NCI-H774 (cell line): Measurements from ENCODE around the gene COL26A1.
"Not testable (repeated sequence)": the region's sequence is repeated elsewhere in the genome, so short reads cannot be mapped to it uniquely, and the experiment has no call there.

Source experiments
- DNase-seq: peaks from one replicate; lab custom pipeline; 2025; lab: John Stamatoyannopoulos, UW

The COL26A1 gene

GRCh38 chr7:101362334-101363195 is at the start of gene COL26A1:
TSS of gene COL26A1 (plus strand) at chr7:101362875. CDS start at chr7:101363033, 158 bp downstream.
- no peak for DNase-seq

GRCh38 chr7:101315336-101315735 is 47.3 kb upstream of the COL26A1 start:
- DNase-seq: no peak

- DNase-seq: no peak
Measured at GRCh38 chr7:101319401-101319800, 43.3 kb upstream of the COL26A1 start.

GRCh38 chr7:101321491-101322401 is 40.9 kb upstream of the COL26A1 start, which contains the start of gene IFT22:
TSS of gene IFT22 (minus strand) at chr7:101321812. CDS start at chr7:101321709, 103 bp downstream.
- DNase-seq: peak; percentile 94

- DNase-seq: no peak
Measured at GRCh38 chr7:101328159-101328558, 34.5 kb upstream of the COL26A1 start.

- DNase-seq: no peak
Measured at GRCh38 chr7:101330011-101330484, 32.6 kb upstream of the COL26A1 start.

GRCh38 chr7:101332026-101332425 is 30.6 kb upstream of the COL26A1 start:
- no peak for DNase-seq

GRCh38 chr7:101333912-101334311 is 28.8 kb upstream of the COL26A1 start:
- no peak for DNase-seq

- DNase-seq: no peak
Measured at GRCh38 chr7:101340379-101340778, 22.3 kb upstream of the COL26A1 start.

GRCh38 chr7:101342892-101343291 is 19.8 kb upstream of the COL26A1 start:
- DNase-seq: no peak

- DNase-seq: no peak
Measured at GRCh38 chr7:101347477-101347876, 15.2 kb upstream of the COL26A1 start.

GRCh38 chr7:101348456-101349067 is 14.1 kb upstream of the COL26A1 start:
- DNase-seq: not testable (repeated sequence)

- DNase-seq: not testable (repeated sequence)
Measured at GRCh38 chr7:101349300-101349699, 13.4 kb upstream of the COL26A1 start.

GRCh38 chr7:101352920-101353308 is 9.8 kb upstream of the COL26A1 start:
- DNase-seq: no peak

- DNase-seq: no peak
Measured at GRCh38 chr7:101357433-101357832, 5.2 kb upstream of the COL26A1 start.

GRCh38 chr7:101363196-101363733 is 590 bp downstream of the COL26A1 start:
- DNase-seq: no peak

GRCh38 chr7:101363734-101364374 is 1.2 kb downstream of the COL26A1 start:
- DNase-seq: peak; percentile 2

- DNase-seq: no peak
Measured at GRCh38 chr7:101365956-101366355, 3.3 kb downstream of the COL26A1 start.

GRCh38 chr7:101367676-101368075 is 5.0 kb downstream of the COL26A1 start:
- no peak for DNase-seq

- no peak for DNase-seq
Measured at GRCh38 chr7:101368422-101369165, 5.9 kb downstream of the COL26A1 start.

GRCh38 chr7:101370836-101371235 is 8.2 kb downstream of the COL26A1 start:
- DNase-seq: no peak
